ENCODE measurements around the gene CKS1B. TPM values are rescaled to one million over a fixed set of nuclear protein-coding genes. Genes with fewer than 3 reads are reported as not detected.

CKS1B gene
- total and polyA plus RNA-seq, 2 donors (not counting 1 experiment from before 2014, with no cell fraction given), result 40.3 to 55.4 TPM

- Histone ChIP-seq H3K27me3 (ENCODE audit: control insufficient read depth, insufficient read depth, low read length) (no peaks in the 10 kb centered on the region), H3K4me3 (replicated peaks in 1 of 4; ENCODE audit: control extremely low read depth in 1 of 4, insufficient read depth in 1 of 4, low read depth in 3 of 4, low read length in 4 of 4) (no peak overlapping the region), H3K4me1 (ENCODE audit: control insufficient read depth, extremely low read depth, insufficient read depth, low read length) (peaks cover 3% of the 10 kb centered on the region), H3K9ac (ENCODE audit: insufficient read depth, low read length) (no peak overlapping the region), H3K79me2 (ENCODE audit: control insufficient read depth, insufficient read depth, low read length) (peaks cover 2% of the 10 kb centered on the region), H3K36me3 (ENCODE audit: control insufficient read depth, insufficient read depth, low read length) (no peaks in the 10 kb centered on the region), H2AFZ (ENCODE audit: low read length) (no peak overlapping the region), H4K20me1 (ENCODE audit: control insufficient read depth, extremely low read depth, insufficient read depth, low read length) (no peaks in the 10 kb centered on the region), H3K27ac (ENCODE audit: insufficient read depth, low read length) (no peak overlapping the region), H3K9me3 (ENCODE audit: control insufficient read depth, insufficient read depth, low read depth, low read length) (no peaks in the 10 kb centered on the region), H3K4me2 (ENCODE audit: extremely low read depth, insufficient read depth, low read length) (no peak overlapping the region)
- TF ChIP-seq CTCF (conservative IDR thresholded peaks at IDR 0.05 in 1 of 2, IDR thresholded peaks at IDR 0.05 in 1 of 2; ENCODE audit: low read depth in 1 of 2, low read length in 2 of 2), result no peak
- no peak for TF ChIP-seq EZH2 (IDR thresholded peaks at IDR 0.05; ENCODE audit: low read length, missing control alignments)
- no peak for DNase-seq (ENCODE audit: low read depth in 2 of 2)
Measured at GRCh38 chr1:154938604-154939399, 35.7 kb upstream of the CKS1B start.

GRCh38 chr1:154940213-154940560 is 34.3 kb upstream of the CKS1B start:
- Histone ChIP-seq H3K27ac (ENCODE audit: insufficient read depth, low read length) (no peak overlapping the region), H3K79me2 (ENCODE audit: control insufficient read depth, insufficient read depth, low read length) (peaks cover 2% of the 10 kb centered on the region), H3K36me3 (ENCODE audit: control insufficient read depth, insufficient read depth, low read length) (no peaks in the 10 kb centered on the region), H3K4me1 (ENCODE audit: control insufficient read depth, extremely low read depth, insufficient read depth, low read length) (peaks cover 3% of the 10 kb centered on the region), H3K4me2 (ENCODE audit: extremely low read depth, insufficient read depth, low read length) (no peak overlapping the region), H3K9ac (ENCODE audit: insufficient read depth, low read length) (no peak overlapping the region), H4K20me1 (ENCODE audit: control insufficient read depth, extremely low read depth, insufficient read depth, low read length) (no peaks in the 10 kb centered on the region), H3K4me3 (replicated peaks in 1 of 4; ENCODE audit: control extremely low read depth in 1 of 4, insufficient read depth in 1 of 4, low read depth in 3 of 4, low read length in 4 of 4) (no peak overlapping the region), H3K9me3 (ENCODE audit: control insufficient read depth, insufficient read depth, low read depth, low read length) (no peaks in the 10 kb centered on the region), H2AFZ (ENCODE audit: low read length) (no peak overlapping the region), H3K27me3 (ENCODE audit: control insufficient read depth, insufficient read depth, low read length) (no peaks in the 10 kb centered on the region)
- DNase-seq (ENCODE audit: low read depth in 2 of 2), result no peak
- TF ChIP-seq CTCF (conservative IDR thresholded peaks at IDR 0.05 in 1 of 2, IDR thresholded peaks at IDR 0.05 in 1 of 2; ENCODE audit: low read depth in 1 of 2, low read length in 2 of 2) (no peak), EZH2 (IDR thresholded peaks at IDR 0.05; ENCODE audit: low read length, missing control alignments) (no peak)

- Histone ChIP-seq H3K4me2 (ENCODE audit: extremely low read depth, insufficient read depth, low read length) (no peak overlapping the region), H3K36me3 (ENCODE audit: control insufficient read depth, insufficient read depth, low read length) (no peaks in the 10 kb centered on the region), H3K4me3 (replicated peaks in 1 of 4; ENCODE audit: control extremely low read depth in 1 of 4, insufficient read depth in 1 of 4, low read depth in 3 of 4, low read length in 4 of 4) (no peak overlapping the region), H3K4me1 (ENCODE audit: control insufficient read depth, extremely low read depth, insufficient read depth, low read length) (peaks cover 2% of the 10 kb centered on the region), H2AFZ (ENCODE audit: low read length) (no peak overlapping the region), H3K9ac (ENCODE audit: insufficient read depth, low read length) (no peak overlapping the region), H3K27me3 (ENCODE audit: control insufficient read depth, insufficient read depth, low read length) (no peaks in the 10 kb centered on the region), H3K9me3 (ENCODE audit: control insufficient read depth, insufficient read depth, low read depth, low read length) (no peaks in the 10 kb centered on the region), H3K27ac (ENCODE audit: insufficient read depth, low read length) (no peak overlapping the region), H3K79me2 (ENCODE audit: control insufficient read depth, insufficient read depth, low read length) (peaks cover 2% of the 10 kb centered on the region), H4K20me1 (ENCODE audit: control insufficient read depth, extremely low read depth, insufficient read depth, low read length) (no peaks in the 10 kb centered on the region)
- no peak for DNase-seq (ENCODE audit: low read depth in 2 of 2)
- TF ChIP-seq CTCF (conservative IDR thresholded peaks at IDR 0.05 in 1 of 2, IDR thresholded peaks at IDR 0.05 in 1 of 2; ENCODE audit: low read depth in 1 of 2, low read length in 2 of 2) (no peak), EZH2 (IDR thresholded peaks at IDR 0.05; ENCODE audit: low read length, missing control alignments) (no peak)
Measured at GRCh38 chr1:154940651-154941194, 33.8 kb upstream of the CKS1B start.

Data from fibroblast of lung (primary cell).